GM18498 (cell line): Measurements from ENCODE around the gene ZC3H7A.

Source experiments
- ATAC-seq: cut with Tn5 transposase; IDR thresholded peaks from one replicate; pipeline ENCODE4 v1.9.1; 2021; ENCODE audit warnings: mild to moderate bottlenecking, moderate library complexity; ENCODE audit not compliant: unreplicated experiment

Gene ZC3H7A

DNA sequence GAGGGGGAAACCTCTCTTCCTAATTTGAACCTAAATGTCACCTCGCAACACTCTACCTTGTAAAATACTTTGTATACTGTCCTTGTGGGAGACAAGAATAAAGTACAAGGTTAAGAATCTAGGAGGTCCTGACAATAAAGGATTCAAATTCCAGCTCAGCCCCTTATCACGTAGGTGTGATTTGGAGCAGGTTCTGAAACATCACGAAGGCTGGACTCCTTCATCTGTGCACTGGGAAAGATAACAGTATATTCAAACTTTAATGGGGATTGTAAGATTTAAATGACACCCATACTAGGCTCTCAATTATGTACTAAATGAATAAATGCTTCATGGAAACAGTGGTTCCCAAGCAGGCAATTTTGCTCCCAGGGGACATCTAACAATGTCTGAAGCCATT is 56.5 kb downstream of the ZC3H7A start:
- no peak for ATAC-seq

DNA sequence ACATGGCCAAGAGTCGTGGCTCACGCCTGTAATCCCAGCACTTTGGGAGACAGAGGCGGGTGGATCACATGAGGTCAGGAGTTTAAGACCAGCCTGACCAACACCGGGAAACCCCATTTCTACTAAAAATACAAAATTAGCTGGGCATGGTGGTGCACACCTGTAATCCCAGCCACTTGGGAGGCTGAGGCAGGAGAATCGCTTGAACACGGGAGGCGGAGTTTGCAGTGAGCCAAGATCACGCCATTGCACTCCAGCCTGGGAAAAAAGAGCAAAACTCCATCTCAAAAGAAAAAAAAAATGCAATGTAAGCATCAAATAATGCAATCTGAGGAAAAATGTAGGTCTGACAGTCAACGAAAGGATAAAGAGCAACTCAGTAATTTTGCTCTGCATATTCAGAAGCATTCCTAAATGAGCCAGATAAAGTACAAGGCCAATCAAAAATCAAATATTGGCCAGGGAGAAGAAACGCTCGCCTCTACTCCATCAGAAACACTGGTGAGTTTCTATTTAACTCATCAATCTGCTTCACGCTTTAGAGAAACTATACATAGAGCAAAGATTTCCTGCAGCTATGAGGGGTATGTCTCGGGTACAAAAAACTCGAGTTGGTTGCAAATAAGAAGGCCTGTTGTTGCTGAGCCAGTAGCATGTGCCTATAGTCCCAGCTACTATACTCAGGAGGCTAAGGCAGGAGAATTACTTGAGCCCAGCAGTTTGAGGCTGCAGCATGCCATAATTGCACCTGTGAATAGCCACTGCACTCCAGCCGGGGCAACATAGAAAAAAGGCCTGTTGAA is 58.1 kb downstream of the ZC3H7A start:
- no peak for ATAC-seq

DNA sequence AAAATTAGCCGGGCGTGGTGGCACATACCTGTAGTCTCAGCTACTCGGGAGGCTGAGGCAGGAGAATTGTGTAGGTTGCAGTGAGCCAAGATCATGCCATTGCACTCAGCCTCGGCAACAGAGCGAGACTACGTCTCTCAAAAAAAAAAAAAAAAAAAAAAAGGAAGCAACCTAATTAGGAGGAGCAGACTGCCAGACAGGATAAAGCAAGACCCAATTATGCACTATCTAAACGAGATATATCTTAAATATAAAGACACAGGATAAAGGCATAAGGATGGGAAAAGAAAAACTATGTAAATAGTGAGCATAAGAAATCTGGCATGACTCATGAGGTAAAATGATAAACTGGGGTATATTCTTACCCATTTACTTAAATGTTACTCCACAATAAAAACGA is 59.3 kb downstream of the ZC3H7A start:
- no peak for ATAC-seq

DNA sequence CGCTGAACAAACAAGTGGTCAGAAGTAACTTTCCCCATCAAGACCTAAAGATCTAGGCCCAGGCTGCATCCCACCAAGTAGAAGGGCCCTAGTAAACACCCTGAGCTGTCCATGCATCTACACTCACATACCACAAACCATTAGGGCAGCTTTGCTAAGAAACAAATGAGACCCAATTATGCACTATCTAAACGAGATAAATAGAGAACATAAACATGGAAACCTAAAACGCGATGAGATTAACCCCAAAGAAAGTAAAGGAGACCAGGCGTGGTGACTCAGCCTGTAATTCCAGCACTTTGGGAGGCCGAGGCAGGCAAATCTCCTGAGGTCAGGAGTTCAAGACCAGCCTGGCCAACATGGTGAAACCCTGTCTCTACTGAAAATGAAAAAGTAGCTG is 60.2 kb downstream of the ZC3H7A start:
- no peak for ATAC-seq

DNA sequence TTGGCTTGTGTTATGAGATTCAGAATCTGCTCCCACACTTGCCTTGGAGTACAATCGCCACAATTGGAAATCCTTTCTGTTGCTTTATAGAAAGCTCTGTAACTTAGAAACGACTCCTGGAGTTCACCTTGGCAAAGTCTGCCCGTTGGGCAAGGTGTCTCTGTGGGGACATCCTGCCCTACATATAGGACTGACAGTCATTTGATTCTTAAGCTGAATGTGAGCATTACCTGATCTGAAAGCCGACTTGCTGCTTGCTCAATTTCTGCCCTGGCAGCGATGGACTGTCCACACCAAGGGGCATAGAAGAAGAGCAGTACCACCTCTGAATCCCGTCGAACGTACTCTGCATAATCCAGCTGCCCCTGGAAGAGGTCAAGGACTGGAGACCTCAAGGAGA is 61.3 kb downstream of the ZC3H7A start:
- ATAC-seq, result no peak

DNA sequence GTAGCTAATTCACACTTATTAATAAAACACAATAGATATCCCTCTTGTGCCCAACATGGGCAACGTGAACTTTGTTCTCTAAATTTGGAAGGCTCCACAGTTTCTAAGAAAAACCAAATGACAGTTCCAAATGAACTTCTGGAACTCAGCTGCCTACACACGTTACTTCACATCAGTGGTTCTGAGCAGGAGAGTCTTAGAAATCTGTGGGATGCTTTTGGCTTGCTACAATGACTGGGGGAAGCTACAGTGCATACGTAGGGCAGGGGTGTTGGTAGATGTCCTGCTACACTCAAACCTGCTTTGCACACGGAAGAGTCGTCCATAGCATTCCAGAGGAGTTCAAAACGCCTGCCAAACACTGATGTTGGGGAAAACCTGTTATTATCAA is 62.4 kb downstream of the ZC3H7A start:
- ATAC-seq, result no peak

DNA sequence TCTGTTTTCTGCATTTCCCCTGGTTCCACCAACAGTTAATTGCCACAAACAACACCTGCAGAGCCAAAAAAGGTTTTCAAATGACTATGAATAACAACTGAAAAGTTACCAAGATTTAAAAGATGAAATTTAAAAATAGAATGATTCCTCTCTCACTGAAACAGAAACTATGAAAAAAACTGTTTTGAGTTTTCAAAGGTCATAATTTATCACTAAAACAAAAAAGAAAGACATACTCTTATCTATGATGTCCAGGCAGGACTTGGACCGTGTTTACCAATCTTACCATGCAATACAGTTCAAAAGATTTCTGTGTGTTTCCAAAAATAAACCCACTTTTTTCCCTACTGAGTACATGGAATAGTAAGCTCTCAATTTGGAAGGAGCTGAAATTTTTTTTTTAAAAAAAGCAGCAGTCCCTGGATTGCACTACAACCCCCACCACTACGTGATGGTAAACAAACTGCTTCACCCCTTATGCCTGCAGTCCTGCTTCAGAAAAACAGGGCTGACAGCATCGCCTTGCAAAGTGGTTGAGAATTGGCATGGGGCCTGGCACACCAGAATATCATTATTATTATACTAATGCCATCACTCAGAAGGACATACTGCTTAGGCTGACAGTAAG is 62.9 kb downstream of the ZC3H7A start:
- ATAC-seq, result peak; percentile 40

DNA sequence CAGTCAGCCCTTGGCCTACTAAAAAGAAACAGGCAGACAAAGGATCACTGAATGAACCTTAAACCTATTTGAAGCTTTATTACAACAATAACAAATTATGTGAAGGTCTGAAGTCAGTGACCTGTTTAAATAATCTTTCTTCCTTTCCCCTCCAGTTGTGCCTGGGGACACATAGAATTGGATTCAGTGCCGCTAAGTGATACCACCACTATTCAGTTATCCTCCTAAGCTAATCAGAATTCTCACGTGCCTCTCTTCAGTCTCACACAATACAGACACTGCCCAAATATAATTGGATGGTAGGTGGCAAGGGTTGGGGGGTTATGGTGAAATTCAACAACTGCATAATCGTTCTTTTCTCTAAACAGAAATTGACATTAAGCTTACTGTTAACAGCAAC is 65.8 kb downstream of the ZC3H7A start:
- no peak for ATAC-seq

DNA sequence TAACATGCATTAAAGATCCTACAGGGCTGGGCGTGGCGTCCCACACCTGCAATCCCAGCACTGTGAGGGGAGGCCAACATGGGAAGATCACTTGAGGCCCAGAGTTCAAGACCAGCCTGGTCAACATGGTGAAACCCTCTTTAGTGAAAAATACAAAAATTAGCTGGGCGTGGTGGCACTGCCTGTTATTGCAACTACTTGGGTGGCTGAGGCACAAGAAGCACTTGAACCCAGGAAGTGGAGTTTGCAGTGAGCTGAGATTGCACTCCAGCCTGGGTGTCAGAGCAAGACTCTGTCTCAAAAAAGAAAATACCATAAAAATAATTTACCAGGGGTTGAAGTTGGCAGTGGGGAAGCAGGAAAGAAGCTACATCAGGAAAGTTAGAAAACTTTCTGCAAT is 67.3 kb downstream of the ZC3H7A start:
- ATAC-seq, result no peak

DNA sequence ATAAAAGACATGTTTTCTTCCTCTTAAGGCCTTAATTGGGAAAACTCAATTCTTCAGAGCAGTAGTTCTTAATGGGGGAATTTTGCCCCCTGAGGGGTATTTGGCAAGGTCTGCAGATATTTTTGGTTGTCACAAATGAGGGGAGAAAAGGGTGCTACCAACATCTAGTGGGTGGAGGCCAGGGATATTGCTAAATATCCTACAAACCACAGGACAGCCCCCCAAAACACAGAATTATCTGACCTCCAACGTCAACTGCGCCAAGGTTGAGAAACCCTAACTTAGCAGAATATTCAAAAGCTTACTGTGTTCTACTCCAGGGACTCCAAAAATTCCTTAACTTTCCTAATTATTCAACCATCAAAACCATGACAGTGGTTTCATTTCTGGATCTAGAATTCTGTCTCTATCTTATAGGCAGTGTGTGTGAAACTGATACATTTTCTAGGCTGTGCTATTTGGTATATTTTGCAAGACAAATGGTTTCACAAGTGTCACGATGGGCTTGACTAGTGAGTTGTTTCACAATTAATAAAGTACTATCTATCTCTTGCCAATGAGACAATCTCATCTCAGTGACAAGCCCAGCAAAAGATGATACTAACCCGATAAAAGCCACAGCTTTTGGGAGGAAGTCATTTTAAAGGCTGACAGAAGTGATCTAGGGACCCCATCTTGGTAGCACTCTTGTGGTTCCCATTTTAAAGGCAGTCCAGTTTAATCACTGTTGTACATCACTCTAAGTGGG is 69.1 kb downstream of the ZC3H7A start:
- no peak for ATAC-seq

DNA sequence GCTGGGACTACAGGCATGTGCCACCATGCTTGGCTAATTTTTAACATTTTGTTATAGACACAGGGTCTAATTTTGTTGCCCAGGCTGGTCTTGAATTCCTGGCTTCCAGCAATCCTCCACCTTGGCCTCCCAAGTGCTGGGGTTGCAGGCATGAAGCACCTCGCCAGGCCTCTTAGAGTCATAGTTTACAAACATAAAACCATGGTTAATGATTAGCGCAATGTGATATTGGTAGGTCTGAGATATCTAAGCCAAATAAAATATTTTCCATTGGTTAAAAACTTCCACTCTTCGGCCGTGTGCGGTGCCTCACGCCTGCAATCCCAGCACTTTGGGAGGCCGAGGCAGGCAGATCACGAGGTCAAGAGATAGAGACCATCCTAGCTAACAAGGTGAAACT is 71.0 kb downstream of the ZC3H7A start:
- ATAC-seq, result no peak

DNA sequence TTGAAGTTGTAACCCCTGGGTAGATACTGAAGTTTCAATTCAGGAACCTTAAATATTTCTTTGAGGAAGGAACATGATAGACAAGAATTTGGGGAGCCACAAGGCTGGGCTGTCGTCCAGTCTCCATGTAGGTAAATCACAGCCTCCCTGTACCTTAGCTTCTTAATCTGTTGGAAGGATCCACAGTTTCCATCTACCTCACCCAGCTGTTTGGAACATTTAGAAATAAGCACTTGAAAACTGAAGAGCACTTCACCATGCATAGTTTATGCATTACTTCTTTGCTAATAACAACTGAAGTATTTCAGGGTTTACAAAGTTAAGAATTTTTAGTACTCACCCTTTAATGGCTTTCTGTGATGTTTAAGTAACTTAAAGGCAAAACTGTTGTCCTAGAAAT is 71.6 kb downstream of the ZC3H7A start:
- no peak for ATAC-seq

DNA sequence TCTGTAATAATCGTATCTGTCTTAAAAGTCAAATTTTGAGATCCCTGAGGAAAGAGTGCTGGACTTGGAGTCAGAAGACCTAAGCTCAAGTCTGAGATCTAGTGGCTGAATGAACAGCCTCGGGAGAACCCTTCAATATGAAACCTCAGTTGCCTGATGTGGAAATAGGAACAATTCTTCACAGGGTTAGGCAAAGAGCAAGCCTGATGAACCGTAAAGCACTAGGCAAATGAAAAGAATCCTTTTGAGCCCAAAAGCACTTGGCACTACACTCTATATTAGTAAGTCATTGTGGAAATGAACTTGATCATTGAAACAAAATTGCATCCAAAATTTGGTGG is 74.6 kb downstream of the ZC3H7A start:
- ATAC-seq, result no peak

DNA sequence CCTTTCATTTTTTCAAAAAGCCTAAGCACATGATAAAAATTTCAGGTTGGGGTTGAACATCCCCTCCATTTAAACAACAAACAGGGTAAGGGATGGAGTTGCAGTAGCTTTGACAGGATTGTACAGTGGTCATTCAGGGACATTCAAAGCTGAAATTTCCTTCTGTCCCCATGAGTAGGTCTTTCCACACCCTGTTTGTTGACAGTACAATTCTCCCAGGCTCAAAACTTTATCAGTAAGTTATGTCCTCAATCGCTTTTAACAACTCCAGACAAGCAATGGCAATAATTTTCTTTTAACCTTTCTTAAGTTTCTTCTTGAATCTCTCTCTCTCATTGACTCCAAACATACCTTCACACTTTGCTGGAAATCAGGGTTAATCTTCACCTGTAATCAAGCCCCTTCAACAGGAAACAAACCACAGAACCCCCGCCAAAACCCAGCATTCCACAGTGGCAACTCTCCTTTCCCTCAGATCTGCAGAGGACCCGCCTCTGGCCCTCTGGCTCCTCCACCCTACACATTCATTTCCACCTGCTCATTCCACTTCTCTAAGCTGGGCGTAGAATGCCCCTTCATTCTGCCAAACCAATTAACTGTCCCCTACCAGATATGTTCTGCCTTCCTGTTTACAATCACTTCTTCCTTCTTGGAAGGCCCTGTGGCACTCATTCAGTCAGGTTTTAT is 75.1 kb downstream of the ZC3H7A start:
- ATAC-seq, result no peak

DNA sequence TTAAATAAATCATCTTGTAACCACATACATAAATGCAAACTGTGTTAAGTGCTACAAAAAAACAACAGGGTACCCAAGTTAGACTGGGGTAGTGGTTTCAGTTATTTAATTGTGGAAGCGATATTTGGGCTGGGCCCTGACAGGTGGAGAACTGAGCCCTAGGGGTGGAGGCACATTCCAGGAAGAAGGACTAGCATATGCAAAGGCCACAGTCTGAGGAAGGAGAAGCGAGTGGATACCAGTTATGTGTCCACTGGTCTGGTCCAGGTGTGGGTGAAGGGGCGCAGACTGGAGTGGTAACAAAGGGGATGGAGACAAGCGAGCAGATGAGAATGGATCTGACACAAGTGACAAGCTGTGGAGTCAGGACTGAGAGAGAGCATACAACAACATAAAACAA is 77.3 kb downstream of the ZC3H7A start:
- no peak for ATAC-seq

DNA sequence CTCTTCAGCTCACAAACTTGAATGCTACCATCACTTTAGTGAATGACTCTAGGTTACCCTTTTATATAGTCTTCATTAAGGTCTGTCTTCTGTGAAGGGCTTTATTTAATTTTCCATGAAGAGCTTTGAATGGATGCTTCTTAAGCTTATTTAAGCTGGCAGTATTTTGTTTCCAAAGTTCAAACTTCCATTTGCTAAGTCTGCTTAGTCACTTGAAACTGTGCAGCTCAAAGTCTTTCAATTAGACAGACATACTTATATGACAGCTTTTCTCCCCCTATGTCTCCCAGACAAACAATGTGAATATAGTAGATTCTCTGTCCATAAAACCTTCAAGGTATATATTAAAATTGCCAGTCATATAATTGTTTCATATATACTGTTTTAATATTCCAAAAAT is 77.9 kb downstream of the ZC3H7A start:
- ATAC-seq, result no peak

DNA sequence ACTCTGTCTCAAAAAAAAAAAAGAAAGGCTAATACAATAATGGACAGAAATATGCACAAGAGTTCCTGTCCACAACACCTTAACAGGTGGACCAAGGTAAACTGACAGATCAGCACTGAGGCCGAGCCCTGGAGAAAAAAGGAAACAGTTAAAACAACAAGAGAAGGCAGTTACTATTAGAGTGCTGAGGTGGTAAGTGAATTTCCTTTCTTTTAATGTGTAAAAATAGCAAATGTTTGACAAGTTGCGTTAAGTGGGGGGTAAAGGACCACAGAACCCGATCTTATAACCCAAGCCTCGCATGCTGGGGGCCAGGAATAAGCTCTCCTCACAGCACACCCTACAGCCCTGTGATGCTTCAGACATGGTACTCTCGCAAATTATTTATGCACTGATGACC is 79.2 kb downstream of the ZC3H7A start:
- no peak for ATAC-seq

DNA sequence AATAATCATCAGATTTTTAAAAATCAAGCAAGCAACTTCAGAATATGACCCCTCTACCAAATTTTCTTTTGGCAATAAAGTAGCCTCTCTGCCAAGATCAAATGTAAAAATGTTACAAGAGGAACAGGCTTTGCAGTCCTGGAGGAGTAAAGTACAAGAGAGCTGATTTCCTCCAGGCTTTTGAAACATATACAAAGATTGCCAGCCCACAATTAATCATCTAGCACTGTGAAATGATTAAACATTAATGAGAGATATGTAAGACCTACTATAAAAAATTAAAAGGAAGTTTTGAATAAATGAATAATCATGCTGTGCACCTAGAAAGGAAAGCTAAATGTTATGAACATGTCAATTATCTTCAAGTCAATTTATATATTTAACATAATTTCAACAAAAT is 80.7 kb downstream of the ZC3H7A start:
- no peak for ATAC-seq

DNA sequence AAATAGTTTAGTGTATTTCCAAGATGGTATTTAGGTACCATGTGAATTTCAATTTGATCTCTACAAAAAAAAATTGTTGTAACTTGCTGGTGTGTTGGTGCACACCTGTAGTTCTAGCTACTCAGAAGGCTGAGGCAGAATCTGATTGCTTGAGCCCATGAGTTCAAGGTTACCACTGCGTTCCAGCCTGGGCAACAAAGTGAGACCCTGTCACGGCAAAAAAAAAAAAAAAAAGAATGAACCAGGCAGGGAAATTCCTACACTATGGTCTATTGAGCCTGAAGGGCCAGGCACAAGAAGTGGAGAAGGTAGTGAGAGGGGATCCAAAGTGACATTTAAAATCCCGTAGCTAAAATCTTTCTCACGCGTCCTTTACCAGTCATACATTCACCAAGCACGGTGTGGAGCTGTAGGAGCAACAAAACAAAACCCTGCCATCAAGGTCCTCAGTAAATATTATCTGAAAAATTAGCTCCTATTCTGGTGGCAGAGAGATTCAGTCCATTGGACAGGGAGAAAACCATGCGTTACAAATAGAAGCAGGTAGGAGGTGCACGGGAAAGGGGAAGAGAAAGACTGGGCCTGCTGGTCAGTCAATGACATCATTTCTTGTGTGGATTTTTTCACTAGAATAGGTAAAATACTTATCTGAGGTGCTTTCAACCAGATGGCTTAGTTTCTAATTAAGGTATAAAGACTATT is 81.7 kb downstream of the ZC3H7A start:
- no peak for ATAC-seq

DNA sequence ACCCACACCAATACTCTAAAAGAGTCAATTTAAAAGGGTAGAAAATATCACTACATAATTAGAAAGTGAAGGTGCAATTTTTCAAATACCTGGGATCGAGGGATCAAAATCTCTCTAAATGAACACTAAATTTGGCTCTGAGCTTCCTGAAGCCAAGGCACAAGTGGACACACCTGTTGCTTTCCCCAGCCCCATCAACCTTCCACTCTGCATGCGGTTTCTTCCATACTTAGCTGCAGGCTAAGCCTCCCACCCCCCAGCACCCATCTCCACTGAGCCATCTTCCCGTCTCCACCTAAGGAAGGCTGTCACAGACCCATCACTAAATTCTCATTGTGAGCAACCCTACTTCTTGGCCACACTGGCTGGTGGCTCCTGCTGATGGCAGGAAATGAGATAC is 84.9 kb downstream of the ZC3H7A start:
- ATAC-seq, result no peak

DNA sequence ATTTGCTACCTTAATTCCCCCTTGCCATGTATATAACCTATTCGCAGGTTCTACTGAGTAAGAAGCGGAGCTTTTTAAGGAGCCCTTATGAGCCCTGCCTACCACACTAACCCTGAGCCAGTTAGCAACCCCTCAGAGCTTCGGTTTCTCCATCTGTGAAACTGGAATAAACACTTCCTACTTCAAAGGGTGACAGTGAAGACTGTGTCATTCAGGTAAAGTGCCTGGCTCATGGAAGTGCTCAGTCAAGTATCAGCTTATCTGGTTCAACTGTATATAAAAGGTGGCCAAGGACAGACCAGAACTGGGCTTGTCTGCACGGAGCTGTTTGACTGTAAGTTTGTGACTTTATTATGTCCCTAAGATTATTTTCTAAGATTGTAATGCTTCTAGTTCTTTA is 85.4 kb downstream of the ZC3H7A start:
- no peak for ATAC-seq
